T47D (cell line): ENCODE results near the gene HOXA1.

Source experiments
- DNase-seq, 2 experiments: peaks; one replicate each; pipeline versions ENCODE4 v3.0.0 to v3.0.0-alpha.2; 2011 to 2012; ENCODE audit warnings: low read depth in 1 of 2, low spot score in 1 of 2
- JUND ChIP-seq: IDR thresholded peaks from 2 replicates; pipeline ENCODE4 v1.6.1; 2012; ENCODE audit warnings: low read depth
- in situ Hi-C: cut with HindIII; loops from 2 replicates; pipeline ENCODE4 v1.10.0; 2016; ENCODE audit warnings: low sequenced_read_pairs, low pct_unique_long_range_greater_than_20kb

The HOXA1 gene

GRCh38 chr7:27111042-27111750 is 15.4 kb upstream of the HOXA1 start:
- no peak for TF ChIP-seq JUND
- no peak for DNase-seq
- in situ Hi-C loops, result no loop called here

GRCh38 chr7:27110186-27111031 is 14.6 kb upstream of the HOXA1 start:
- no peak for TF ChIP-seq JUND
- peak; percentile 46 to 67 for DNase-seq
- in situ Hi-C loops, result no loop called here

GRCh38 chr7:27109466-27110185 is 13.8 kb upstream of the HOXA1 start:
- in situ Hi-C loops, result no loop called here
- DNase-seq, result no peak
- no peak for TF ChIP-seq JUND

- in situ Hi-C loops, result no loop called here
- TF ChIP-seq JUND, result no peak
- DNase-seq, result no peak
These were observed 12.8 kb upstream of the HOXA1 start for GRCh38 chr7:27108390-27109127.

GRCh38 chr7:27107391-27108381 is 11.9 kb upstream of the HOXA1 start:
- TF ChIP-seq JUND, result no peak
- in situ Hi-C loops, result no loop called here
- DNase-seq, result no peak

GRCh38 chr7:27106901-27107240 is 11.1 kb upstream of the HOXA1 start:
- in situ Hi-C loops, result no loop called here
- DNase-seq, result no peak
- no peak for TF ChIP-seq JUND

- no peak for TF ChIP-seq JUND
- in situ Hi-C loops, result no loop called here
- DNase-seq, result no peak
These were observed 10.5 kb upstream of the HOXA1 start for GRCh38 chr7:27106181-27106900.

GRCh38 chr7:27105301-27106031 is 9.7 kb upstream of the HOXA1 start:
- no peak for DNase-seq
- in situ Hi-C loops, result no loop called here

GRCh38 chr7:27104341-27105058 is 8.7 kb upstream of the HOXA1 start:
- no peak for TF ChIP-seq JUND
- in situ Hi-C loops, result no loop called here
- DNase-seq, result no peak

More at GRCh38 chr7:27105301-27106031, 9.7 kb upstream of the HOXA1 start:
- no peak for TF ChIP-seq JUND
